Activated naive CD4-positive, alpha-beta T cell (primary cell): ENCODE results near the gene ST7L.

Experiments used
- DNase-seq, 4 experiments: peaks; one replicate each; lab custom pipeline; 2025; lab: John Stamatoyannopoulos, UW

ST7L gene

DNA sequence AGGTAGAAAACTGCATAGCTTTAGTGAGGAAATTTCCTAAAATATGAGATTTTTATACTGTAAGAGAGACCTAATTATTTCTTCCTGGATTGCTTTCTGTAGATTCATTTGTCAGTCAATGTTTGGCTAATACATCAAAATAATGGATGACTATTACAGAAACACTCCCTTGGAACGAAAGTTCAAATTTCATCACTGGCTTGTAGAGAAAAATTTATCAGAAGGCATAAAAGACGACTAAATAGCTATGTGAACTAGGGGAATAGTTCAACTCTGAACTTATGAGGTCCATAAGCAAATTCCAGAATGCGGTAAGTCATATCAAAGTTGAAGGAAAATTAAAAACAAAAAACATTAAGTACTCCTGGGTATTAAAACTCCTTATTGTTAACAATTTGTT, 74.2 kb downstream of the ST7L start:
- no peak for DNase-seq

DNA sequence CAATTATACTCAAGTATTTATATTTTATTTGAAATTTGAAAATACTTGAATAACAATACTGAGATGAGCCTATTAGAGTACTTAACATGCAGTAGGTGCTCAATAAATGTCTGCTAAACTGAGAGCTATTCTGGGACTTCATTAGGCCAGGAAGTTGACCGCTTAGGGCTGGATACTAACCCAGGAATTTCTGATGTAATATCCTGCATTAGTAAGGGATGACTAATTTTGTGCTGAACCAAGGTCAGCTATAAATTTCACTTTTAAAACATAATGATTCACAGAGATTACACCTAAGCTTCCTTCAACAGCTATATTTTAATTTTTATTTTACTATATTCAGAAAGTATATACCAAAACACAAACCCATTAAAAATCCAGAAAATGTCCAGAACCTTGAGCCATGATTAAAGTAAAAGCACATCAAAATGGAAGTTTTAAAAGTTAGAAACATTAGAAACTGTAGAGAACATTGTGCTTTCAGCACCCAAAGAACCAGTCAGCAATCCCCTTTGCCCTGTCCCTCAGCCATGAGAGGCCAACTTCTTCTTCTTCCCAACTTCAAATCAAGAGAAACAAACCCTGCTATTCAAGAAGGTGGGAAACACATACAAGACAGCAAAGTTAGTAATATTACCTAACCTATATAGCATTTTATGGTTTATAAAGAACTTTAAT, 74.8 kb downstream of the ST7L start:
- DNase-seq: no peak

DNA sequence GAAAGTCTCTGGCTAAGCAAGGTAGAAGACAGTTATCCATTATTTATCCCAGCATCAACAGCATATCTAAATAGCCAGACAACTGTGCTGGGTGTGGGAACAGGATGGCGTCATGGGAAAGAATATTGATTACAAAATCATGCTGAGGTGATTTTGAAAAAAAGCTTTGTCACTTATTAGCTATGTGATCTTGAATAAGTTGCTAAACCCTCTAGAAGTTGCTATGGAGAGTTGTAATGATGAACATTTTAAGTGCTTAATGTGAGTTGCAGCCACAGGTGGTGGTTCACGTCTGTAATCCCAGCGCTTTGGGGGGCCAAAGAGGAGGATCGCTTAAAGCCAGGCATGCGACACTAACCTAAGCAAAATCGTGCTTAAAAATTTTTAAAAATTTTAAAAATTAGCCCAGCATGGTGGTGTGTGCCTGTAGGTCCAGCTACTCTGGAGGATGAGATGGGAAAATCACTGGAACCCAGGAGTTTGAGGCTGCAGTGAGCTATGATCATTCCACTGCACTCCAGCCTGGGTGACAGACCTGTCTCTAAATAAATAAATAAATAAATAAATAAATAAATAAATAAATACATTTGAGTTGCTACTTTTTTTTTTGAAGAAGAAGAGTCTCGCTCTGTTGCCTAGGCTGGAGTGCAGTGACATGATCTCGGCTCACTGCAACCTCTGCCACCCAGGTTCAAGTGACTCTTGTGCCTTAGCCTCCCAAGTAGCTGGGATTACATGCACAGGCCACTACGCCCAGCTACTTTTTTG, 76.6 kb downstream of the ST7L start:
- no peak for DNase-seq

DNA sequence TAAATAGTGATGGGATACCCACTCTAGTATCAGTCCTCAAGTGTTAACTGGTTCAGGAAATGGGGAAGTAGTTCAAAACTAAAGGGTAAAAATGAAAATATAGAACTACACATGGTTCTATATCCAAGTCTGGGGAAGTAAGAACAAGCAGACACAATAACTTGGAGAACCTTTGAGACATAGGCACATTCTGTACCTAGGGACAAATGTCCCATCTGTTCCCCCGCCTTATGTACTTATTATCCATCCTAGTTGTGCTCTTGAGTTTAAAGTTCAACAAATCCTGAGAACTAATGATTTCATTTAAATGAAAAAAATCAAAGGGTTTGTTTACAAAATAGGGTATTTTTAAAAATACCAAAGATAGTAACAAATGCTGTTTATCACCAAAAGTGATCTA, 77.6 kb downstream of the ST7L start:
- DNase-seq: no peak

DNA sequence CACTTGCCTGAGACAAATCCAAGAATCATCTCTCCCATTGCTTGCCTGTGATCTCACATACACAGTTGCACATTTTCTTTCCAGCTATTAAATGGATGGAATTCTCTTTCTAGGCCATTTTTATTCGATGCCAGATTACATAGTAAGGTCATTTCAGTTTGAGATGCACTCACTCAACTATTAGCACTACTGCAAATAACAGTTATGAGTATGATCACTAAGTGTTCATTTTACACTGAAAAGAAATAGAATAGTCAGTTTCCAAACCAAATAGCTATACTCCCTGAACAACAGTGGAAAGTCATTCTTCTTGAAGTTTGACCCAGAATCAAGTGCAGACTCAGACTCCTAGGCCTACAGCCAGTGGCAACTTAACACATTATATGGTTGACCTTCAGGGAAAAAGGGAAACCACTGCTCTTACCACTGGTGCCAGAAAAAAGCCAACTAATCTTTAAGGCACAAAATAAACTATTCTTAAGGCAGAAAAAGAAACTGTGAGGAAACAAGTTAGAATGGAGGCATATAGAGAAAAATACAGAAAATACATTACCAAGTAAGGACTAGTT, 78.6 kb downstream of the ST7L start:
- no peak for DNase-seq

DNA sequence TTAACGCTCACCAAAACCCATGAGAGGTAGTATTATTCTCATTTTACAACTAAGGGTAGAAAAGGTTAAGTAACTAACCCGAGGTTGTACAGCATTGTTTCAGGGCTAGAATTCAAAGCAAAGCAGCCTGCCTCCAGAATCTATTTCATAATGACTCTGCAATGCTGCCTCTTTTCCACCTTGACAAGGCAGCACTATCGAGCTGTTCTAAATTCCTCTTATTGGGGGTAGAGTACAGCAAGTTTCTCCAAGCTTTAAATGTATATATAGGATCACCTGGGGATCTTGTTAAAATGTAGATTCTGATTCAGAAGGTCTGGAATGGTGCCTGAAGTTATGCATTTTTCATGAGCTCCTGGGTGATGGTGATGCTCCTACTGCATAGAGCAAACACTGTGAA, 80.1 kb downstream of the ST7L start:
- no peak for DNase-seq

DNA sequence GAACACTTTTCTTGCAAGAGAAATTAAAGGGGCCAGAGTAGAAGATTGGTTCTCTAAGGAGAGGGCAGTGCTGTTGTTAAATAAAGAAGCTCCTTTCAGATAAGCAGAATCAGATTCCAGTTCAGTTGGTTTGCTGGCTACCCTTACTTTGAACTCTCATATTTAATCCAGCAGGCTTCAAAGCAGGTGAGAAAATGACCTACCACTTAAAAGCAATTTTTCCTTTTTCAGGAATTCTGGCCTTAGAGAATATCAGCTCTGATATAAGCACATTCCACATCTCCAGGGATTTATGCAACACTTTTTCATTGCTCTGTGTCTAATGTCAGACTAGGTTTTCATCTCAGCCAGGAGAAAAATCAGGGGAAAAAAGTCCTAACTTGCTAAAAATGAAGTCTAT, 81.5 kb downstream of the ST7L start:
- DNase-seq: no peak

DNA sequence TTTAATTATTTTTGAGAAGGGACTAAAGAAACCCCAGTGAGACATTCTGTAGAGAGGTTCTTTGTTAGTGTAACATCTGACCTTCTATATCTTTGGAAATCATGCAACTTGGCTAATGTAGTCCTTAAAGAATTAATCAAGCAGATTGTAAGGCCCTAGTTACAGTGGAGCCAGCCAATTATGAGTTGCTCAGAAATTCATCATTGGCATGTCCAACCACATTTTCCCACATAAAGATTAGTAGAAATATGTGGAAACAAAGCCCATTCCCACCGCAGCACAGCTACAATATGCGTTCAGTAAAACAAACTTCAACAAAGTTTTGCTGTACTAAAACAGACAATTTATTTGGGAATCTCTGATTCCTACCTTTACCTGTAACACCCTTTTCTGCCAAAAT, 82.4 kb downstream of the ST7L start:
- no peak for DNase-seq

DNA sequence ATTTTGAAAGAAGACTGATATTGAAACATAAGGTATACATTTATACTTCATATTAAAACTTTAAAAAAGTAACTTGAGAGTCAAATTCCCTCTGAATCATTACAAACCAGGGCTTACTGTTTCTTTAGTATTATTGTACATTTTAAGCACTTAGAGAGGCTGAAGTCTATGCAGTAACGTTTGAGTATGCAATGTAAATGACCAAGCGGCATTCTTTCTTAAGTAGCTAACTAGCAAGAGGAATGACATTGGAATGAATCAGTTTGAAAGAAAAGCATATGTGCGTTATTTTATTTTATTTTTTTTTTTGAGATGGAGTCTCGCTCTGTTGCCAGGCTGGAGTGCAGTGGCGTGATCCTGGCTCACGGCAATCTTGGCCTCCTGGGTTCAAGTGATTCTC, 85.9 kb downstream of the ST7L start:
- no peak for DNase-seq

DNA sequence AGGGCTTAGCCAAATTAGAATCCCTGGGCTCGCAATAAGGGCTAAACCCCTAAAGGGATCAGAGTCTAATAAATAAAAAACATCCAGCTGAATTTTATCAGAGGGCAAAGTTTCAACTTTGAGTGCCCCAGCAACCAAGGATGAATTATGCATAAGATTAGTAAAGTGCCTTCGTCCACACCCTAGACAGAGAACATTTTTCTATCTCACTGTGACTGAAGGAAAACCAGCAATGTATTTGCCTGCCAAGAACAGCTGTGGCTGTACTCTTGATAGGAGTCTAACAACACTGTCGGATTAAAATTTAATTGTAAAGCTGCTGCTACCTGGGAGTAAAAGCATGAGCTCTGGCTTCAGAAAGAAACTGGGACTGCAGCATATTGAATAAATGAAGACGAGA, 86.9 kb downstream of the ST7L start:
- DNase-seq: no peak

DNA sequence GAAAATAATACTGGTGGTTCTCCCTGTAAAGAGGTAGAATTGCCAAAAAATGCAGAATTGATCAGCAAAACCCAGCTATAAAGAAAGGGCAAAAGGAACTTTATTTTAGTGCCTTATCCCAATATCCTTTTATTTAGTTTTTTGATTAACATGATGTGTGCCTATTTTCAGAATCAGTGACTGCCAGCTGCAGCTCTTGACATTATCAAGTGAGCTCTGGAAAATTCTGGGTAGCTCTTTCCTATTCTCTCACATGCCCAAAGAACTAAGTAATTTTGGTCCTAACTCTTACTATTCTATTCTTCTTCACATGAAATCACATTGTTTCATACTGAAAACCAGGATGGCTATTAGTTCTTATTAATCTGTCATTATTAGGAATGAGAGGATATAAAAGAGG, 88.1 kb downstream of the ST7L start:
- DNase-seq: no peak

DNA sequence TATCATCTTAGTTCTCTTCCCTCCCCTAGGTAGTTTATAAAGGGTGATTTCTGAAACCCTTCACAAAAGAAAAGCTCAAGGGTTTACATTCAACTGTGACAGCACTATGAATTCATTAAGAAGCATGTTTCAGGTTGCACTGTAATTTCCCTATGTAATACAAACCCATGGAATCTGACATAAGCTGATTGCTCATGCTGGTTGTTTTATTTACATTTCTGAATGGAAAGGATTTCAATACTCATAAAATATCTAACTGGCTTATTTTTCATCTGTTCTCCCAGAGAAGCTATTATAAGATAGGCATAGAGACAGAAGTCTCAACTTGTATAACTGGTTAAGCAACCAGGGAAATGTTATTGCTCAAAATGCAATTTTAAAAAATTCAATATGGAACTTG, 89.6 kb downstream of the ST7L start:
- no peak for DNase-seq

DNA sequence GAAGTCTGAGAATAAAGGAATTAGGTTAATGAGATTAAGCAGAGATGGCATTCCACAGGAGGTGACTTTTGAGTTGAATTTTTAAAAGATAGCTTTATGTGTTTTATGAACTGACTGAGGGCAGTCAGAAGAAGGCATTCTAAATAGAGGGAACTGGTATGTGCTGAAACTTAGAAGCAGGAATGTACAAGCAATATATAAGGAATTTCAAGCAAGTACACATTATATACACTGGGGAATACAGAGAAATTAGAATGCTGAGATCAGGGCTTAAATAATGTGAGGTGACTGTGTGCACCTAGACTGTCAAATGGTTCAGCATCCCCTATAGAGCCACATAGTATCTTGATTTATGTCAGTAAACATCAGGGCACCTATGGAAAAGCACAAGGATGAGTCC, 90.9 kb downstream of the ST7L start:
- no peak for DNase-seq

DNA sequence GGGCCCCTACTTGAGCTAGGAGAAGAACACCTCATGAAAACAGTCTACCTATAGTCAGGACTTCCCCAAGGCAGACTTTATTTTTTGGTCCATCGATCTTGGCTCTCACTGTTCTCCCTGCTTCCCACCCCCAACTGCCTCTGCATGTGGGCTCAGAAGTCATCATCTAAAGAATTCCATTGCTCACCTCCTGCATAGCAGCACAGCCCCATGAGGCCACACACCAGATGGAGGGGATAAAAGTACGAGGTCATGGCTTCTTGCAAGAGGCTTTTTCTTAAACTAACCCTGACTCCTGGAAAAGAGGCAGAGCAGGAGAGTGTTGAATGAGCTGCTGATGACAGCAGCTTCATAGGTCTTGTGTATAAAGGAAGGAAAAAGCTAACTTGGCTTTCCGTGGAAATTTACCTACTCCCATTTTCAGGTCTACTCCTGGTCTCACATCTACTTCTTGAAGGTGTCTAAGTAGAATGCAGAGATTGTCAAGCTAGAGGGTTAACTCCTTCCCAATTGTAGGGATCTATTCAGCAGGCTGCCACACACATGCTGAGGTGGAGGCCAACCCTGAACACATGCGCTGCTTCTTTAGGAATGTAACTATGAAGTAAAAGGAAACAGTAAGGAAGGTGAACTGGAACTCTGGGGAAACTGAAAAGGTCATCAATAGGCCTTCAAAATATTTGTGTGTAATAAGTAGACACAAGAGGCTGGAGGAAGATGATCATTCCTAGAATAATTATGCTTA, 91.5 kb downstream of the ST7L start:
- DNase-seq: no peak

DNA sequence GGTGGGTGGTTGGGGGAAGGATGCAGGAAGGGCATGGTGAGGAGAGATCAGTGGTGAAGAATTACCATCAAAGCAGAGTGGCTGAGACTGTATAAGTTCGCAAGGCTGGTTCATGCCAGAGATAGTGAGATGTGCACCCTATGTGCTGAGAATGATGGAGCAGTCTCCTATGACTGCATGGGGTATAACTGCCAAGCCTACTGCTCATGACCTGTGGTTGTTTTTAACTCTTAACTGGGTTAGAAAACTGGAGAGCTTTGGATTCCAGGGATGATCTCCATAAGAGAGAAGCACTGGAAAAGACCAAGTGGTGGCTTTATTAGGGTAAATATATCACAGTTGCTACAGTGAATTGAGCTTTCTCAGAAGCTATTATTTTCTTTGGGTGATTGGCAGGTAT, 94.0 kb downstream of the ST7L start:
- no peak for DNase-seq

DNA sequence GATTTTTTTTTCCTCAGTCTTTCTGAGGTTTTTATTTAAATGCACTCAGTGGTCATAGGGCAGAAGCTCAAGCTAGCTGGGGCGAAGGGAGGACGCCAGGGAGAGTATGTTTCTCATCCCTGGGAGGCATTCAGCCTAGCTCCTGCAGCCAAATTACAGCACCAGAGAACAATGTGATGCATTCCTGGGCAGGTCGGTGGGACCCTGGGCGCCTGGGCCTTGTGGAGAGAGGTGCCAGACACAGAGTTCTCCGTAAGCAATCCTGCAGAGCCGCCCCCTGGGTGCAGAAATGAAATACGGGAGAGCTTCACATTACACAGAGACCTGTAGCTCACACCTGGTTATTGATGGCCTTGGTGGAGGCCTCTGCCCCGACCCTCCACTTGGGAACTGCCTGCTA, 94.7 kb downstream of the ST7L start:
- DNase-seq: no peak

DNA sequence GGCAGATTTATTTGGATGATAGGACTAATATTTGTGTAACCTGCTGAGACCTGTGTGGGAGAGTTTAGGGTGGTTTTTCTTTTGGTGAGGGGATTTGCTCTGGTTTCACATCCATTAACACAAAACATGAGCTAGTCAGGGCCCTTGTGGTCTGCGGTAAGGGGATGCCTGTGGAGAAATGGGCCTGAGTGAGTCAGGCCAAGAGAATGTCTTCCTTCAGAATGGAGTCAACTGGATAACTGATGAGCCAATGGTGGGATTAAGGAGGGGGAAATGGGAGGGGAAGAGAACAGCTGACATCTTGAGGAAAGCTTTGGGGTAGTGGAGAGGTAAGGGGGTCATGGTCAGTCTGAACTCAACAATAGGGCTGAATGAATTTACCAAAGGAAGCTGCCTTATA, 96.3 kb downstream of the ST7L start:
- DNase-seq: no peak

DNA sequence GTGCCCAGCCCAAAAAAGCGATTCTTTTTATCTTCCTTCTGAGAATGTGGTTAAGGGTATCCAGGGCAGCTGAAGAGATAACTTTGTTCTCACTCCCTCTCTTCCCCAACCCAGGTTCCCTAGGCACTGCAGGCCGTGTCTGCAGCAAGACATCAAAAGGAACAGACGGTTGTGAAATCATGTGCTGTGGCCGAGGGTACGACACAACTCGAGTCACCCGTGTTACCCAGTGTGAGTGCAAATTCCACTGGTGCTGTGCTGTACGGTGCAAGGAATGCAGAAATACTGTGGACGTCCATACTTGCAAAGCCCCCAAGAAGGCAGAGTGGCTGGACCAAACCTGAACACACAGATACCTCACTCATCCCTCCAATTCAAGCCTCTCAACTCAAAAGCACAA, 98.8 kb downstream of the ST7L start:
- DNase-seq: no peak

DNA sequence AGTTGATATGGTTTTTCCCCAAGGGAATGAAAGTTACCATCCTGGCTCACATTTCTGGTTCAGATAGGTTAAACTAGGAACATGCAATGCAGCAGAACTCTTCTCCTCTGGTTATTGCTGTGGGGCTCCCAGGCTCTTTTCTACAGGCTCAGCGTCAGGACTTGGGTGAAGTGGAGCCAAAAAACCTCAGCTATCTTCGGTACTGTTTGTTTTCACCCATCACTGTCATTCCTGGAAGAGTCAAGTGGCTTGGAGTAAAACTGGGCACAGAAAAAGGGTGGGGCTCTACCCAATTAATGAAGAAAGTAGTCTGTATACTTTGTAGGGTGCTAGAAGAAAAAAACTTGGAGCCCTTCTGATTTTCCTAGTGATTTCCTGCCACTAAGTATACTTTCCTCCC, 100.8 kb downstream of the ST7L start:
- no peak for DNase-seq

DNA sequence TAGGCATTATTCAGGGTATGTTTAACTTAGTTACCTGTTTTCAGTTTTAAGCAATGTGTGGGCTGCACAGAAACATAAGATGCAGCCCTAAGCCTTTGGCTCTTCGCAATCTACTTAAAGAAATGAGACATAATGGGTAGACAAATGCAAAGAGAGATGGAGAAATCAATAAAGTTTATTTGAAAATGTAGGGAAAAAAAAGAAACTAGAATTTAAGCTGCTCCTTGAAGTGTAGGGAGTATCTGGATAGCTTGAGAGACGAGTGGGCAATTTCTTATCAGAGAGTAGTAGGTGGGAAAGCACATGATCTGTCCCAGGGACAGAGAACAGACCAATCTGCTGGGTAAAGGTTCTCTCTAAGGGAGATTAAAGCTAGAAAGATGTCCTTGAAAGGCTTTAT, 101.3 kb downstream of the ST7L start:
- no peak for DNase-seq

DNA sequence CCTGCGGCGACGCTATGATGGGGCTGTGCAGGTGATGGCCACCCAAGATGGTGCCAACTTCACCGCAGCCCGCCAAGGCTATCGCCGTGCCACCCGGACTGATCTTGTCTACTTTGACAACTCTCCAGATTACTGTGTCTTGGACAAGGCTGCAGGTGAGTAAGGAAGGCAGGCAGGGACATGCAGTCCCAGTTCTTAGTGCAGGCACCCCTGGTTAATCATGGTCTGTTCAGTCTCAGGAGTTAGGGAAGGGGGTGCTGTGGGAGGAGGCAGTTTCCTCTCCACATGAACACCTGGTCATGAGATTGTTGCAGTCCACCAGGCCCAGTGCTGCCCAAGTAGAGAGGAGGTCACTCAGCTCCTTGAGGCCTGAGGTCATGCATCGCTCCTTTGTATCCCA, 101.7 kb downstream of the ST7L start:
- DNase-seq: no peak

DNA sequence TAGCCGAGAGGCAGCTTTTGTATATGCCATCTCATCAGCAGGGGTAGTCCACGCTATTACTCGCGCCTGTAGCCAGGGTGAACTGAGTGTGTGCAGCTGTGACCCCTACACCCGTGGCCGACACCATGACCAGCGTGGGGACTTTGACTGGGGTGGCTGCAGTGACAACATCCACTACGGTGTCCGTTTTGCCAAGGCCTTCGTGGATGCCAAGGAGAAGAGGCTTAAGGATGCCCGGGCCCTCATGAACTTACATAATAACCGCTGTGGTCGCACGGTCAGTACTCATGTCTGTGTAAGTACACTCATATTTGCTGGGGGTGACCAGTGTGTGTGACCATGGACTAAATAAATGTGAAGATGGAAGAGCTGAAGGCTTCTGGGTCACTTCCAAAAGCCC, 102.8 kb downstream of the ST7L start:
- DNase-seq: no peak
